Activated CD8-positive, alpha-beta memory T cell treated with anti-CD3 and anti-CD28 coated beads, Interleukin-2, amount 50 U/mL, for 4 hours (primary cell): ENCODE measurements around the gene DDO.

Experiments used
- DNase-seq: peaks from one replicate; pipeline ENCODE4 v3.0.0-alpha.2; 2020

DDO gene

GRCh38 chr6:110419028-110419739 is 3.8 kb upstream of the DDO start:
- DNase-seq, result no peak

GRCh38 chr6:110418594-110418993 is 3.2 kb upstream of the DDO start:
- DNase-seq, result no peak

GRCh38 chr6:110414669-110415068 is 706 bp downstream of the DDO start:
- no peak for DNase-seq

- no peak for DNase-seq
These were observed 3.0 kb downstream of the DDO start for GRCh38 chr6:110412360-110412759.

- DNase-seq, result no peak
These were observed 4.9 kb downstream of the DDO start for GRCh38 chr6:110410511-110410910.

- no peak for DNase-seq
These were observed 5.6 kb downstream of the DDO start for GRCh38 chr6:110409794-110410193.

GRCh38 chr6:110408901-110409300 is 6.5 kb downstream of the DDO start:
- no peak for DNase-seq

- no peak for DNase-seq
These were observed 10.8 kb downstream of the DDO start for GRCh38 chr6:110404607-110405006.

GRCh38 chr6:110401585-110402176 is 13.7 kb downstream of the DDO start:
- DNase-seq, result no peak

- no peak for DNase-seq
These were observed 15.2 kb downstream of the DDO start for GRCh38 chr6:110400208-110400607.

- DNase-seq, result no peak
These were observed 15.9 kb downstream of the DDO start for GRCh38 chr6:110399219-110400071.

GRCh38 chr6:110398778-110399177 is 16.6 kb downstream of the DDO start:
- DNase-seq, result no peak

GRCh38 chr6:110395221-110395620 is 20.2 kb downstream of the DDO start:
- DNase-seq, result no peak

- DNase-seq, result no peak
These were observed 21.0 kb downstream of the DDO start for GRCh38 chr6:110394409-110394808.

- DNase-seq, result no peak
These were observed 22.6 kb downstream of the DDO start for GRCh38 chr6:110392727-110393126.

- DNase-seq, result no peak
These were observed 25.0 kb downstream of the DDO start for GRCh38 chr6:110390404-110390803.

- no peak for DNase-seq
These were observed 25.5 kb downstream of the DDO start for GRCh38 chr6:110389689-110390382.

GRCh38 chr6:110387986-110388385 is 27.4 kb downstream of the DDO start:
- DNase-seq, result no peak

- DNase-seq, result no peak
These were observed 29.9 kb downstream of the DDO start for GRCh38 chr6:110385458-110385863.

- no peak for DNase-seq
These were observed 36.8 kb downstream of the DDO start for GRCh38 chr6:110378552-110378951.

- no peak for DNase-seq
These were observed 46.3 kb downstream of the DDO start for GRCh38 chr6:110369066-110369465.

GRCh38 chr6:110368284-110368683 is 47.1 kb downstream of the DDO start:
- no peak for DNase-seq

GRCh38 chr6:110367825-110368224 is 47.5 kb downstream of the DDO start:
- DNase-seq, result no peak
